GM18526 (cell line): ENCODE measurements around the gene STX4.
A peak's percentile ranks its signal among the peaks of the same experiment; 100 is the strongest.

Experiments used
- POLR2A ChIP-seq: IDR thresholded peaks from 3 replicates; pipeline ENCODE4 v1.6.1; 2011; ENCODE audit not compliant: insufficient read length; ENCODE audit errors: extremely low read depth

Gene STX4

GRCh38 chr16:31007684-31008083 lies 25.7 kb upstream of the STX4 start:
- no peak for TF ChIP-seq POLR2A

GRCh38 chr16:31008149-31008548 lies 25.2 kb upstream of the STX4 start:
- no peak for TF ChIP-seq POLR2A

GRCh38 chr16:31008551-31008950 lies 24.8 kb upstream of the STX4 start:
- no peak for TF ChIP-seq POLR2A

GRCh38 chr16:31009120-31009519 lies 24.2 kb upstream of the STX4 start:
- no peak for TF ChIP-seq POLR2A

- TF ChIP-seq POLR2A, result no peak
Observed at GRCh38 chr16:31009894-31010584, 23.3 kb upstream of the STX4 start.

- no peak for TF ChIP-seq POLR2A
Observed at GRCh38 chr16:31010585-31011325, 22.6 kb upstream of the STX4 start, which contains the start of gene STX1B. STX1B (minus strand) TSS chr16:31010638; CDS start chr16:31010396, 242 bp downstream.

GRCh38 chr16:31016018-31016417 lies 17.3 kb upstream of the STX4 start:
- no peak for TF ChIP-seq POLR2A

- no peak for TF ChIP-seq POLR2A
Observed at GRCh38 chr16:31020536-31020935, 12.8 kb upstream of the STX4 start.

GRCh38 chr16:31022544-31023251 lies 10.7 kb upstream of the STX4 start:
- TF ChIP-seq POLR2A, result no peak

- no peak for TF ChIP-seq POLR2A
Observed at GRCh38 chr16:31023252-31023602, 10.1 kb upstream of the STX4 start.

- TF ChIP-seq POLR2A, result no peak
Observed at GRCh38 chr16:31023627-31024226, 9.6 kb upstream of the STX4 start.

GRCh38 chr16:31025339-31025738 lies 8.0 kb upstream of the STX4 start:
- no peak for TF ChIP-seq POLR2A

GRCh38 chr16:31029272-31029671 lies 4.1 kb upstream of the STX4 start:
- no peak for TF ChIP-seq POLR2A

GRCh38 chr16:31031276-31031675 lies 2.1 kb upstream of the STX4 start:
- no peak for TF ChIP-seq POLR2A

GRCh38 chr16:31033709-31034492 lies 543 bp downstream of the STX4 start:
- peak; percentile 38 for TF ChIP-seq POLR2A
